Mesenchymal stem cell (in vitro differentiated cells and primary cell): Measurements from ENCODE around the gene CLEC16A.

Experiments
- DNase-seq: peaks from one replicate; pipeline ENCODE4 v3.0.0-alpha.2; 2013
- H2AFZ ChIP-seq: one replicate; pipeline ENCODE4 v1.6.1; 2013; ENCODE audit warnings: low read depth, mild to moderate bottlenecking, control low read depth, inconsistent platforms, low read length, moderate library complexity
- H2AK5ac ChIP-seq: 2 replicates; pipeline ENCODE4 v1.6.1; 2013; ENCODE audit warnings: low read length, moderate library complexity, mild to moderate bottlenecking, inconsistent platforms; ENCODE audit not compliant: severe bottlenecking
- H2BK120ac ChIP-seq: one replicate; pipeline ENCODE4 v1.6.1; 2013; ENCODE audit warnings: low read depth, mild to moderate bottlenecking, inconsistent platforms, low read length, moderate library complexity
- H2BK12ac ChIP-seq, 2 experiments: one replicate each; pipeline ENCODE4 v1.6.1; 2013; ENCODE audit warnings: inconsistent platforms in 2 of 2, low read length in 2 of 2, mild to moderate bottlenecking in 2 of 2, moderate library complexity in 2 of 2, control low read depth in 1 of 2
- H2BK15ac ChIP-seq: one replicate; pipeline ENCODE4 v1.6.1; 2013; ENCODE audit warnings: mild to moderate bottlenecking, low read depth, inconsistent platforms; ENCODE audit not compliant: poor library complexity, severe bottlenecking
- H2BK5ac ChIP-seq: 2 replicates; pipeline ENCODE4 v1.6.1; 2013; ENCODE audit warnings: low read depth, mild to moderate bottlenecking, low read length, control low read depth, inconsistent platforms; ENCODE audit not compliant: poor library complexity, severe bottlenecking
- H3K14ac ChIP-seq, 2 experiments: one replicate each; pipeline ENCODE4 v1.6.1; 2013; ENCODE audit warnings: inconsistent platforms in 2 of 2, low read length in 2 of 2, control low read depth in 1 of 2, mild to moderate bottlenecking in 1 of 2, moderate library complexity in 1 of 2
- H3K18ac ChIP-seq, 2 experiments: one replicate each; pipeline ENCODE4 v1.6.1; 2013; ENCODE audit warnings: inconsistent platforms in 2 of 2, low read length in 2 of 2, control low read depth in 1 of 2, low read depth in 1 of 2, mild to moderate bottlenecking in 1 of 2
- H3K23ac ChIP-seq, 2 experiments: one replicate each; pipeline ENCODE4 v1.6.1; 2013; ENCODE audit warnings: inconsistent platforms in 2 of 2, low read length in 2 of 2, mild to moderate bottlenecking in 2 of 2, moderate library complexity in 2 of 2, control low read depth in 1 of 2
- H3K27ac ChIP-seq: 2 replicates; pipeline ENCODE4 v1.5.1; 2013; ENCODE audit warnings: mild to moderate bottlenecking, moderate library complexity, low read length, control low read depth, inconsistent platforms; ENCODE audit not compliant: poor library complexity, severe bottlenecking
- H3K27me3 ChIP-seq, 2 experiments: 2 replicates each; pipeline versions ENCODE4 v1.6.1 to v1.7.0; 2013; ENCODE audit warnings: low read length in 2 of 2, mild to moderate bottlenecking in 2 of 2, moderate library complexity in 2 of 2, control low read depth in 1 of 2, inconsistent platforms in 1 of 2; ENCODE audit not compliant: control insufficient read depth in 1 of 2, insufficient read depth in 1 of 2
- H3K36me3 ChIP-seq, 2 experiments: 2 replicates each; pipeline versions ENCODE4 v1.6.1 to v1.7.0; 2013; ENCODE audit warnings: low read length in 2 of 2, control low read depth in 1 of 2, inconsistent platforms in 1 of 2, low read depth in 1 of 2, mild to moderate bottlenecking in 1 of 2; ENCODE audit not compliant: insufficient read depth in 2 of 2, control insufficient read depth in 1 of 2
- H3K4ac ChIP-seq, 2 experiments: one replicate each; pipeline ENCODE4 v1.6.1; 2013; ENCODE audit warnings: inconsistent platforms in 2 of 2, low read length in 2 of 2, mild to moderate bottlenecking in 2 of 2, moderate library complexity in 2 of 2, control low read depth in 1 of 2, low read depth in 1 of 2
- H3K4me1 ChIP-seq: 2 replicates; pipeline ENCODE4 v1.6.1; 2013; ENCODE audit warnings: low read depth, low read length, control low read depth; ENCODE audit not compliant: control insufficient read depth, insufficient read depth
- H3K4me2 ChIP-seq: 2 replicates; pipeline ENCODE4 v1.6.1; 2013; ENCODE audit warnings: low read length, mild to moderate bottlenecking, inconsistent platforms; ENCODE audit not compliant: poor library complexity, severe bottlenecking
- H3K4me3 ChIP-seq, 2 experiments: 2 replicates each; pipeline versions ENCODE4 v1.5.1 to v1.7.0; 2013; ENCODE audit warnings: low read length in 2 of 2, mild to moderate bottlenecking in 2 of 2, control low read depth in 1 of 2, low read depth in 1 of 2; ENCODE audit not compliant: insufficient read depth in 1 of 2
- H3K79me1 ChIP-seq: replicated peaks from 2 replicates; pipeline ENCODE4 v1.6.1; 2013; ENCODE audit warnings: mild to moderate bottlenecking, control low read depth, low read length, inconsistent platforms; ENCODE audit not compliant: poor library complexity, severe bottlenecking
- H3K9ac ChIP-seq: 2 replicates; pipeline ENCODE4 v1.7.0; 2013; ENCODE audit warnings: mild to moderate bottlenecking, low read length, moderate library complexity
- H3K9me3 ChIP-seq: 2 replicates; pipeline ENCODE4 v1.7.0; 2013; ENCODE audit warnings: mild to moderate bottlenecking, low read length; ENCODE audit not compliant: control insufficient read depth
- H4K8ac ChIP-seq: one replicate; pipeline ENCODE4 v1.6.1; 2013; ENCODE audit warnings: inconsistent platforms, mild to moderate bottlenecking, low read length, moderate library complexity
- H4K91ac ChIP-seq: one replicate; pipeline ENCODE4 v1.6.1; 2013; ENCODE audit warnings: mild to moderate bottlenecking, low read length, inconsistent platforms
- WGBS: methylation state at CpG from one replicate; pipeline ENCODE4 v1.1.7; 2013; ENCODE audit warnings: mixed read lengths; 5-methylcytosine and 5-hydroxymethylcytosine counted together

The CLEC16A gene

GRCh38 chr16:11047057-11047456 lies 102.7 kb downstream of the CLEC16A start:
- peak overlapping the region in 1 of 2 experiments; percentile 80 for H3K4ac ChIP-seq
- WGBS, result 0% methylated on average over 2 of the region's 4 CpGs
- no peak overlapping the region for H2BK120ac ChIP-seq
- H3K36me3 ChIP-seq, result peaks cover 48 to 54% of the 10 kb centered on the region in 2 experiments
- no peaks in the 10 kb centered on the region for H3K27me3 ChIP-seq
- peaks cover 2% of the 10 kb centered on the region for H3K4me1 ChIP-seq
- H2AK5ac ChIP-seq, result no peak overlapping the region
- no peak overlapping the region for H3K14ac ChIP-seq
- DNase-seq, result peak; percentile 64
- no peak overlapping the region for H3K4me3 ChIP-seq
- no peak overlapping the region for H4K8ac ChIP-seq
- no peak overlapping the region for H3K23ac ChIP-seq
- H3K27ac ChIP-seq, result no peak overlapping the region
- peak overlapping the region; percentile 50 to 73 for H2BK12ac ChIP-seq
- H3K79me1 ChIP-seq, result no peaks in the 10 kb centered on the region
- H2BK5ac ChIP-seq, result no peak overlapping the region
- H2BK15ac ChIP-seq, result no peak overlapping the region
- H2AFZ ChIP-seq, result no peak overlapping the region
- H3K4me2 ChIP-seq, result no peak overlapping the region
- no peaks in the 10 kb centered on the region for H3K9me3 ChIP-seq
- peak overlapping the region; percentile 38 to 76 for H3K18ac ChIP-seq
- peak overlapping the region; percentile 85 for H4K91ac ChIP-seq
- H3K9ac ChIP-seq, result peak overlapping the region; percentile 67

DNA sequence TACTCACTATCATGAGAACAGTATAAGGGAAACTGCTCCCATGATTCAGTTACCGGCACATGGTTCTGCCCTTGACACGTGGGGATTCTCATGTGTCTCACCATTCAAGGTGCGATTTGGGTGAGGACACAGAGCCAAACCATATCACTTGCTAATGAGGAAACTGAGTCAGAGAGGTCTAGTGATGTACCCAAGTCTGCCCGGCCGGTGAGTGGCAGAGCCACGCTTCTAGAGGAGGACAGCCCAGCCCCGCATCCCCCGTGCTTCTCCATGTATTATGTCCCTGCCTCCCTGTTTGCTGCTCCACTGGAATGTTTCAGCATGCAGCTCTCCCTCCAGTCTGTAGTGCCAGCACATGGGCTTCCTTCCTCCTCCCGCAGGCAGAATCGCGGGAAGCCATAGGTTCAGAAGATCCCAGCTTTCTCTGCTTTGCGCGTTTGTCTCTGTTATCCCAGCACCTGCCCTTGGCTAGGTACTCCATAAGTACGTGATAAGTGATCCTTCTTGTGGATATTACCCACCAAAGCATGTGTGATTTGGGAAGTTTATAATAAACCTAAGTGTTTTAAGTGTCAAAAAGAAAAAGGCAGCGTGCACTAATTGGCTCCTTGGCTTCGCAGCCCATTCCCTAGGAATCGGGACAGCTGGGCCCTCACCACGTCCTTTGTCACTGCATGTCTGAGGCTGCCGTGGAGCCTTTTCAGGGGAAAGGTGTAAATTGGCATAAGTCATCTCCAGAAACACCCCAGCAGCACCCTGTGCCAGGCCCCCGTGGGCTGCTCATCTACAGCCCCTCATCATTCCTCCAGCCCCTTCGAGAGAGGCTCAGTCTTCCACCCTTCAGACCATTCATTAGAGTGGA lies 103.8 kb downstream of the CLEC16A start:
- no peak overlapping the region for H2BK5ac ChIP-seq
- peak overlapping the region; percentile 51 to 73 for H2BK12ac ChIP-seq
- H3K9ac ChIP-seq, result no peak overlapping the region
- no peak overlapping the region for H3K4me3 ChIP-seq
- H3K27ac ChIP-seq, result no peak overlapping the region
- H3K4me2 ChIP-seq, result no peak overlapping the region
- peak overlapping the region; percentile 33 for H2BK15ac ChIP-seq
- peak overlapping the region; percentile 23 for H2BK120ac ChIP-seq
- H3K23ac ChIP-seq, result peak overlapping the region in 1 of 2 experiments; percentile 26
- peak overlapping the region; percentile 1 to 50 for H3K4ac ChIP-seq
- peak; percentile 20 for DNase-seq
- no peak overlapping the region for H2AK5ac ChIP-seq
- peak overlapping the region; percentile 35 to 67 for H3K18ac ChIP-seq
- peak overlapping the region; percentile 93 for H4K91ac ChIP-seq
- 70% methylated on average over 21 of the region's 21 CpGs for WGBS
- no peaks in the 10 kb centered on the region for H3K79me1 ChIP-seq
- no peaks in the 10 kb centered on the region for H3K27me3 ChIP-seq
- H2AFZ ChIP-seq, result no peak overlapping the region
- H3K36me3 ChIP-seq, result peaks cover 45 to 56% of the 10 kb centered on the region in 2 experiments
- H4K8ac ChIP-seq, result peak overlapping the region; percentile 21
- no peaks in the 10 kb centered on the region for H3K9me3 ChIP-seq
- peaks cover 2% of the 10 kb centered on the region for H3K4me1 ChIP-seq
- no peak overlapping the region for H3K14ac ChIP-seq

- H2AFZ ChIP-seq, result no peak overlapping the region
- no peak overlapping the region for H2BK5ac ChIP-seq
- peaks cover 2% of the 10 kb centered on the region for H3K4me1 ChIP-seq
- H3K4me3 ChIP-seq, result no peak overlapping the region
- no peak overlapping the region for H3K27ac ChIP-seq
- H3K9ac ChIP-seq, result no peak overlapping the region
- peak overlapping the region; percentile 3 for H2BK120ac ChIP-seq
- no peaks in the 10 kb centered on the region for H3K9me3 ChIP-seq
- 63% methylated on average over 3 of the region's 3 CpGs for WGBS
- H3K36me3 ChIP-seq, result peaks cover 43 to 67% of the 10 kb centered on the region in 2 experiments
- H3K14ac ChIP-seq, result peak overlapping the region in 1 of 2 experiments; percentile 73
- no peaks in the 10 kb centered on the region for H3K79me1 ChIP-seq
- H2BK12ac ChIP-seq, result peak overlapping the region; percentile 12 to 75
- peak overlapping the region; percentile 27 for H4K8ac ChIP-seq
- H2AK5ac ChIP-seq, result no peak overlapping the region
- peak overlapping the region; percentile 80 for H2BK15ac ChIP-seq
- no peaks in the 10 kb centered on the region for H3K27me3 ChIP-seq
- no peak overlapping the region for H3K23ac ChIP-seq
- no peak overlapping the region for H3K4me2 ChIP-seq
- H4K91ac ChIP-seq, result peak overlapping the region; percentile 20
- peak overlapping the region in 1 of 2 experiments; percentile 57 for H3K4ac ChIP-seq
- DNase-seq, result no peak
- H3K18ac ChIP-seq, result peak overlapping the region; percentile 52 to 61
Observed at GRCh38 chr16:11049396-11050059, 105.2 kb downstream of the CLEC16A start.

DNA sequence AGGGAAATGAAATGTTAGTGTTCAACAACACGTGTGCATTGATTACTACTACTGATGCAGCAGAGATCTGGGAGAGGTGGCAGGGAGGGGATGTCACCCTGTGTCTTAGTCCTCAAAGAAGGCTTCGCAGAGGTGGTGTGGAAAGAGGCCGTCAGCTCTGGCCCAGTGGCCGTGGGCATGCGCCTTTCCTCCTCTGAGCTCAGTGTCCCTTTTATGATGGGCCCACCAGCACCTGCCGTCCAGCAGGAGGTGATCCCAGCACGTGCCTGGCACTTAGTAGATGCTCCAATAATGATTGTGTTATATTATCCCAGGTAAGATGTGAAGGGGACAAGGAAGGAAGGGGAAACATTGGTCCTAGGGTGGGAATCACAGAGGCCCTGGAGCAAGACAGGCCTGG lies 106.2 kb downstream of the CLEC16A start:
- H2BK120ac ChIP-seq, result peak overlapping the region; percentile 9
- no peak overlapping the region for H3K4me3 ChIP-seq
- no peak overlapping the region for H3K23ac ChIP-seq
- H2BK15ac ChIP-seq, result no peak overlapping the region
- H3K27ac ChIP-seq, result no peak overlapping the region
- WGBS, result 98% methylated on average over 7 of the region's 7 CpGs
- peak overlapping the region in 1 of 2 experiments; percentile 52 for H3K4ac ChIP-seq
- H3K14ac ChIP-seq, result no peak overlapping the region
- no peak overlapping the region for H4K8ac ChIP-seq
- DNase-seq, result no peak
- H2BK12ac ChIP-seq, result peak overlapping the region; percentile 62 to 82
- H3K79me1 ChIP-seq, result no peaks in the 10 kb centered on the region
- no peak overlapping the region for H3K9ac ChIP-seq
- H2BK5ac ChIP-seq, result no peak overlapping the region
- H3K4me1 ChIP-seq, result peaks cover 2% of the 10 kb centered on the region
- H3K9me3 ChIP-seq, result no peaks in the 10 kb centered on the region
- no peak overlapping the region for H2AK5ac ChIP-seq
- H4K91ac ChIP-seq, result peak overlapping the region; percentile 22
- no peaks in the 10 kb centered on the region for H3K27me3 ChIP-seq
- peaks cover 46 to 69% of the 10 kb centered on the region in 2 experiments for H3K36me3 ChIP-seq
- no peak overlapping the region for H2AFZ ChIP-seq
- H3K4me2 ChIP-seq, result no peak overlapping the region
- H3K18ac ChIP-seq, result no peak overlapping the region
